WTC11 (cell line): Measurements from ENCODE around the gene NUP93. TPM values are rescaled to one million over a fixed set of nuclear protein-coding genes. Genes with fewer than 3 reads are reported as not detected.
A peak's percentile ranks its signal among the peaks of the same experiment; 100 is the strongest.

Experiments used
- ATAC-seq: fragments of 200-7000 bp; cut with Tn5 transposase; 2 replicates; pipeline ENCODE4 v1.10.0; 2021; ENCODE audit warnings: mild to moderate bottlenecking, moderate library complexity
- CTCF ChIA-PET: fragments of 300-600 bp; sonication (Branson Sonifier 250); formaldehyde crosslinking; loops from one replicate; lab custom pipeline; 2021; ENCODE audit warnings: antibody characterized with exemption; lab: Charles Lee
- POLR2A ChIA-PET: fragments of 350-600 bp; sonication (Branson Sonifier 250); formaldehyde crosslinking; loops from one replicate; lab custom pipeline; 2021; ENCODE audit warnings: antibody characterized with exemption; lab: Charles Lee
- DNase-seq: peaks from one replicate; pipeline ENCODE4 v3.0.0; 2021; ENCODE audit warnings: low spot score
- H3K27ac Mint-ChIP-seq: 2 replicates; pipeline ENCODE4 v1.8.0; 2021; ENCODE audit warnings: mixed read lengths
- H3K27me3 Mint-ChIP-seq: 2 replicates; pipeline ENCODE4 v1.8.0; 2021; ENCODE audit warnings: low read depth, mild to moderate bottlenecking, moderate library complexity, mixed read lengths
- H3K36me3 Mint-ChIP-seq: 2 replicates; pipeline ENCODE4 v1.8.0; 2021; ENCODE audit warnings: mixed read lengths
- H3K4me1 Mint-ChIP-seq: 2 replicates; pipeline ENCODE4 v1.8.0; 2022; ENCODE audit warnings: mixed read lengths
- H3K4me3 Mint-ChIP-seq: 2 replicates; pipeline ENCODE4 v1.8.0; 2021; ENCODE audit warnings: mild to moderate bottlenecking, moderate library complexity, mixed read lengths
- H3K9me3 Mint-ChIP-seq: 2 replicates; pipeline ENCODE4 v1.8.0; 2021; ENCODE audit warnings: mixed read lengths
- CREB1 ChIP-seq: sonication (generic); formaldehyde crosslinking; IDR thresholded peaks from 2 replicates; pipeline ENCODE4 v1.8.0; 2023; ENCODE audit warnings: mild to moderate bottlenecking, missing genetic modification reagents
- EMX1 ChIP-seq: fragments of 250-450 bp; sonication (Bioruptor Pico); IDR thresholded peaks from 2 replicates; pipeline ENCODE4 v1.8.0; 2021; ENCODE audit warnings: mild to moderate bottlenecking
- GTF2I ChIP-seq: fragments of 250-450 bp; sonication (Bioruptor Pico); conservative IDR thresholded peaks from 2 replicates; pipeline ENCODE4 v1.4.0; 2021; ENCODE audit warnings: mild to moderate bottlenecking
- HMGXB4 ChIP-seq: sonication (generic); formaldehyde crosslinking; IDR thresholded peaks from 2 replicates; pipeline ENCODE4 v1.8.1; 2023; ENCODE audit warnings: mild to moderate bottlenecking, moderate library complexity, missing genetic modification reagents
- JAZF1 ChIP-seq: fragments of 250-450 bp; sonication (Bioruptor Pico); IDR thresholded peaks from 2 replicates; pipeline ENCODE4 v1.9.0; 2021; ENCODE audit warnings: moderate library complexity, mild to moderate bottlenecking, inconsistent platforms
- KAT7 ChIP-seq: sonication (generic); formaldehyde crosslinking; IDR thresholded peaks from 2 replicates; pipeline ENCODE4 v1.8.1; 2023; ENCODE audit warnings: missing genetic modification reagents, mild to moderate bottlenecking, borderline replicate concordance
- MXD4 ChIP-seq: fragments of 250-450 bp; sonication (Bioruptor Pico); IDR thresholded peaks from 2 replicates; pipeline ENCODE4 v1.8.0; 2021; ENCODE audit warnings: mild to moderate bottlenecking, moderate library complexity, borderline replicate concordance
- NFATC4 ChIP-seq: fragments of 250-450 bp; sonication (Bioruptor Pico); IDR thresholded peaks from 2 replicates; pipeline ENCODE4 v1.9.0; 2021; ENCODE audit warnings: mild to moderate bottlenecking
- NR1H2 ChIP-seq: sonication (generic); formaldehyde crosslinking; IDR thresholded peaks from 2 replicates; pipeline ENCODE4 v1.9.0; 2021; ENCODE audit warnings: mild to moderate bottlenecking, moderate library complexity, missing genetic modification reagents
- NR2C2 ChIP-seq: sonication (generic); formaldehyde crosslinking; IDR thresholded peaks from 2 replicates; pipeline ENCODE4 v1.8.0; 2022; ENCODE audit warnings: mild to moderate bottlenecking, missing genetic modification reagents
- TCF7 ChIP-seq: sonication (generic); formaldehyde crosslinking; IDR thresholded peaks from 2 replicates; pipeline ENCODE4 v1.8.0; 2022; ENCODE audit warnings: mild to moderate bottlenecking, low read depth, missing genetic modification reagents, moderate library complexity
- TP53 ChIP-seq: sonication (generic); formaldehyde crosslinking; IDR thresholded peaks from 2 replicates; pipeline ENCODE4 v1.8.1; 2023; ENCODE audit warnings: mild to moderate bottlenecking, missing genetic modification reagents
- ZMAT4 ChIP-seq: fragments of 250-450 bp; sonication (Bioruptor Pico); IDR thresholded peaks from 2 replicates; pipeline ENCODE4 v1.9.0; 2021; ENCODE audit warnings: mild to moderate bottlenecking
- ZNF138 ChIP-seq: sonication (generic); formaldehyde crosslinking; conservative IDR thresholded peaks from 2 replicates; pipeline ENCODE4 v1.8.1; 2022; ENCODE audit warnings: mild to moderate bottlenecking, moderate library complexity, missing genetic modification reagents
- total RNA-seq: library from RNA; stranded (reverse); gene quantifications from 3 replicates; pipeline ENCODE4 v1.2.3, GENCODE V29; 2021
- TF ChIP-seq, protein P1 (sequence below): fragments of 250-450 bp; sonication (Bioruptor Pico); IDR thresholded peaks from 2 replicates; pipeline ENCODE4 v1.9.0; 2021; ENCODE audit warnings: mild to moderate bottlenecking, borderline replicate concordance
- TF ChIP-seq, protein P2 (sequence below): fragments of 200-600 bp; IDR thresholded peaks from 2 replicates; pipeline ENCODE4 v1.8.0; 2022; ENCODE audit warnings: antibody characterized with exemption

NUP93 gene
- total RNA-seq, 1 experiment from 2014 or later = 185 TPM

GRCh38 chr16:56865394-56866062 lies 135.6 kb downstream of the NUP93 start:
- ATAC-seq (no peak), DNase-seq (no peak)
- no peak overlapping the region for H3K4me3 Mint-ChIP-seq
- no peaks in the 10 kb centered on the region for H3K36me3 Mint-ChIP-seq
- no peaks in the 10 kb centered on the region for H3K9me3 Mint-ChIP-seq
- TF ChIP-seq, protein P1, sequence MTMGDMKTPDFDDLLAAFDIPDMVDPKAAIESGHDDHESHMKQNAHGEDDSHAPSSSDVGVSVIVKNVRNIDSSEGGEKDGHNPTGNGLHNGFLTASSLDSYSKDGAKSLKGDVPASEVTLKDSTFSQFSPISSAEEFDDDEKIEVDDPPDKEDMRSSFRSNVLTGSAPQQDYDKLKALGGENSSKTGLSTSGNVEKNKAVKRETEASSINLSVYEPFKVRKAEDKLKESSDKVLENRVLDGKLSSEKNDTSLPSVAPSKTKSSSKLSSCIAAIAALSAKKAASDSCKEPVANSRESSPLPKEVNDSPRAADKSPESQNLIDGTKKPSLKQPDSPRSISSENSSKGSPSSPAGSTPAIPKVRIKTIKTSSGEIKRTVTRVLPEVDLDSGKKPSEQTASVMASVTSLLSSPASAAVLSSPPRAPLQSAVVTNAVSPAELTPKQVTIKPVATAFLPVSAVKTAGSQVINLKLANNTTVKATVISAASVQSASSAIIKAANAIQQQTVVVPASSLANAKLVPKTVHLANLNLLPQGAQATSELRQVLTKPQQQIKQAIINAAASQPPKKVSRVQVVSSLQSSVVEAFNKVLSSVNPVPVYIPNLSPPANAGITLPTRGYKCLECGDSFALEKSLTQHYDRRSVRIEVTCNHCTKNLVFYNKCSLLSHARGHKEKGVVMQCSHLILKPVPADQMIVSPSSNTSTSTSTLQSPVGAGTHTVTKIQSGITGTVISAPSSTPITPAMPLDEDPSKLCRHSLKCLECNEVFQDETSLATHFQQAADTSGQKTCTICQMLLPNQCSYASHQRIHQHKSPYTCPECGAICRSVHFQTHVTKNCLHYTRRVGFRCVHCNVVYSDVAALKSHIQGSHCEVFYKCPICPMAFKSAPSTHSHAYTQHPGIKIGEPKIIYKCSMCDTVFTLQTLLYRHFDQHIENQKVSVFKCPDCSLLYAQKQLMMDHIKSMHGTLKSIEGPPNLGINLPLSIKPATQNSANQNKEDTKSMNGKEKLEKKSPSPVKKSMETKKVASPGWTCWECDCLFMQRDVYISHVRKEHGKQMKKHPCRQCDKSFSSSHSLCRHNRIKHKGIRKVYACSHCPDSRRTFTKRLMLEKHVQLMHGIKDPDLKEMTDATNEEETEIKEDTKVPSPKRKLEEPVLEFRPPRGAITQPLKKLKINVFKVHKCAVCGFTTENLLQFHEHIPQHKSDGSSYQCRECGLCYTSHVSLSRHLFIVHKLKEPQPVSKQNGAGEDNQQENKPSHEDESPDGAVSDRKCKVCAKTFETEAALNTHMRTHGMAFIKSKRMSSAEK = no peak
- TF ChIP-seq GTF2I (CRISPR knock-in tag) = 0 out of 2 replicates have a peak, but pooled peaks have one; percentile 31
- POLR2A ChIA-PET = no interaction called here
- peaks cover 6% of the 10 kb centered on the region for H3K4me1 Mint-ChIP-seq
- no peak overlapping the region for H3K27ac Mint-ChIP-seq
- CTCF ChIA-PET = interaction anchor here (1.4 kb wide), 1 partner anchor 98 kb away, joined by 5 read pairs; no protein-coding TSS in a partner anchor
- no peaks in the 10 kb centered on the region for H3K27me3 Mint-ChIP-seq

- no peak overlapping the region for H3K4me3 Mint-ChIP-seq
- H3K27me3 Mint-ChIP-seq = no peaks in the 10 kb centered on the region
- H3K27ac Mint-ChIP-seq = no peak overlapping the region
- ATAC-seq (peak; percentile 17; the same call in 1 of the 2 replicates), DNase-seq (no peak)
- H3K9me3 Mint-ChIP-seq = no peaks in the 10 kb centered on the region
- CTCF ChIA-PET = interaction anchor here (0.7 to 1.6 kb wide), 11 partner anchors 9 to 320 kb away, joined by 3 to 7 read pairs (median 4); no protein-coding TSS in a partner anchor
- H3K36me3 Mint-ChIP-seq = no peaks in the 10 kb centered on the region
- TF ChIP-seq NFATC4 (CRISPR knock-in tag) = no peak
- TF ChIP-seq ZMAT4 (CRISPR knock-in tag) = no peak
- no peak for TF ChIP-seq TP53 (CRISPR knock-in tag)
- TF ChIP-seq, protein P2, sequence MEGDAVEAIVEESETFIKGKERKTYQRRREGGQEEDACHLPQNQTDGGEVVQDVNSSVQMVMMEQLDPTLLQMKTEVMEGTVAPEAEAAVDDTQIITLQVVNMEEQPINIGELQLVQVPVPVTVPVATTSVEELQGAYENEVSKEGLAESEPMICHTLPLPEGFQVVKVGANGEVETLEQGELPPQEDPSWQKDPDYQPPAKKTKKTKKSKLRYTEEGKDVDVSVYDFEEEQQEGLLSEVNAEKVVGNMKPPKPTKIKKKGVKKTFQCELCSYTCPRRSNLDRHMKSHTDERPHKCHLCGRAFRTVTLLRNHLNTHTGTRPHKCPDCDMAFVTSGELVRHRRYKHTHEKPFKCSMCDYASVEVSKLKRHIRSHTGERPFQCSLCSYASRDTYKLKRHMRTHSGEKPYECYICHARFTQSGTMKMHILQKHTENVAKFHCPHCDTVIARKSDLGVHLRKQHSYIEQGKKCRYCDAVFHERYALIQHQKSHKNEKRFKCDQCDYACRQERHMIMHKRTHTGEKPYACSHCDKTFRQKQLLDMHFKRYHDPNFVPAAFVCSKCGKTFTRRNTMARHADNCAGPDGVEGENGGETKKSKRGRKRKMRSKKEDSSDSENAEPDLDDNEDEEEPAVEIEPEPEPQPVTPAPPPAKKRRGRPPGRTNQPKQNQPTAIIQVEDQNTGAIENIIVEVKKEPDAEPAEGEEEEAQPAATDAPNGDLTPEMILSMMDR = peak; percentile 79
- no peak for TF ChIP-seq HMGXB4 (CRISPR knock-in tag)
- no peaks in the 10 kb centered on the region for H3K4me1 Mint-ChIP-seq
- POLR2A ChIA-PET = no interaction called here
These were observed 137.3 kb downstream of the NUP93 start for GRCh38 chr16:56866955-56867830.

DNA sequence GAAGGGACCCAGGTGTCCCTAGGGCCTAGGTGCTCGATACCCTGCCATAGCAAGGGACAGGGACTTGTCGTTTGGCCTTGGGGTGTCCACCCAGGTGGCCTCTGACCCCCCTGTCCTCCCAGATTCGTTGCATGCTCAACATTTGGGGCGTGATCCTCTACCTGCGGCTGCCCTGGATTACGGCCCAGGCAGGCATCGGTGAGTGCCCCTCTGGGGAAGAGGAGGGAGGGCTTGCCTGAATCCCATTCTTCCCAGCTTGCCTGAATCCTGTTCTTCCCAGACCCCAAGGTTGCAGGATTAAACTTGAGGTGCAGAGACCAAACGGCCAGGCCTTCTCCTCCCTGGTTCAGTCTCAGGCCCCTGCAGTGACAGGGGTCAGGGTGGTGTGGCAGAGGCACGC lies 138.2 kb downstream of the NUP93 start:
- no peak overlapping the region for H3K27ac Mint-ChIP-seq
- TF ChIP-seq TCF7 (CRISPR knock-in tag) = no peak
- no peak for TF ChIP-seq JAZF1 (CRISPR knock-in tag)
- no peak for TF ChIP-seq NR1H2 (CRISPR knock-in tag)
- TF ChIP-seq NFATC4 (CRISPR knock-in tag) = no peak
- no peak for TF ChIP-seq CREB1 (CRISPR knock-in tag)
- TF ChIP-seq MXD4 (CRISPR knock-in tag) = no peak
- no peak for TF ChIP-seq NR2C2 (CRISPR knock-in tag)
- TF ChIP-seq ZNF138 (CRISPR knock-in tag) = no peak
- TF ChIP-seq HMGXB4 (CRISPR knock-in tag) = no peak
- no peak for TF ChIP-seq EMX1 (CRISPR knock-in tag)
- no peak for TF ChIP-seq KAT7 (CRISPR knock-in tag)

More for the DNA sequence above, 138.2 kb downstream of the NUP93 start:
- ChIA-PET POLR2A (no interaction called here), CTCF (interaction anchor here (0.7 to 1.6 kb wide), 10 partner anchors 10 to 178 kb away, joined by 3 to 7 read pairs (median 4); no protein-coding TSS in a partner anchor)
- no peak for ATAC-seq
- Mint-ChIP-seq H3K4me3 (no peak overlapping the region), H3K36me3 (no peaks in the 10 kb centered on the region), H3K4me1 (no peaks in the 10 kb centered on the region), H3K9me3 (no peaks in the 10 kb centered on the region), H3K27me3 (no peaks in the 10 kb centered on the region)
- no peak for DNase-seq
